Testis (tissue), 3 donors: Measurements from ENCODE around the gene ABI3BP. TPM values are rescaled to one million over a fixed set of nuclear protein-coding genes. Genes with fewer than 3 reads are reported as not detected.

Experiments used
- DNase-seq: peaks from one replicate; pipeline ENCODE4 v3.0.0-alpha.2; 2019
- H3K27ac ChIP-seq, 2 donors: fragments of 200-600 bp; sonication (generic); one replicate each; pipeline ENCODE4 v1.5.1; 2019
- H3K27me3 ChIP-seq: fragments of 200-600 bp; sonication (generic); one replicate; pipeline ENCODE4 v1.5.1; 2019
- H3K36me3 ChIP-seq: fragments of 200-600 bp; sonication (generic); one replicate; pipeline ENCODE4 v1.5.1; 2017; ENCODE audit warnings: low read depth; ENCODE audit errors: missing control alignments
- H3K4me1 ChIP-seq: fragments of 200-600 bp; sonication (generic); one replicate; pipeline ENCODE4 v1.5.1; 2019
- H3K4me3 ChIP-seq, 2 donors: fragments of 200-600 bp; sonication (generic); one replicate each; pipeline ENCODE4 v1.5.1; 2017 to 2019
- H3K9me3 ChIP-seq: fragments of 200-600 bp; sonication (generic); one replicate; pipeline ENCODE4 v1.5.1; 2017
- POLR2A ChIP-seq: fragments of 450-650 bp; IDR thresholded peaks from one replicate; pipeline ENCODE4 v1.6.1; 2017; ENCODE audit warnings: antibody characterized with exemption, mild to moderate bottlenecking, moderate library complexity
- WGBS, 2 donors: methylation state at CpG; one replicate each; pipeline ENCODE4 v1.1.5; 2018; 5-methylcytosine and 5-hydroxymethylcytosine counted together
- intact Hi-C: fragments of 100-400 bp; cut with DNase I; formaldehyde crosslinking; loops from one replicate; pipeline ENCODE4 v1.15.1; 2023; ENCODE audit warnings: low total_unique reads
- polyA plus RNA-seq: library from polyadenylated mRNA; stranded (reverse); fragments of 350-450 nt; fragmentation: Illumina TruSeq; extraction: RNeasy Lipid Tissue Mini Kit (QIAGEN cat#74804); gene quantifications from one replicate; pipeline ENCODE4 v1.2.3, GENCODE V29; 2014; ENCODE audit warnings: low read depth, low replicate concordance; ENCODE audit not compliant: insufficient read depth
- total RNA-seq, 2 donors: library from RNA; depleted of rRNA; stranded (reverse); fragments of >200 nt; gene quantifications; one replicate each; pipeline ENCODE4 v1.2.3, GENCODE V29; 2016
- TF ChIP-seq, protein P1 (sequence below), 3 experiments: fragments of 450-650 bp in 2 of 3; fragments of 200-600 bp in 1 of 3; sonication (generic) in 1 of 3; IDR thresholded peaks; one replicate each; pipeline ENCODE4 v1.5.1; 2016 to 2019; ENCODE audit warnings: antibody characterized with exemption in 3 of 3, mild to moderate bottlenecking in 2 of 3, moderate library complexity in 1 of 3

The ABI3BP gene
- total and polyA plus RNA-seq, 3 donors from 2014 or later = 8.7 to 58.2 (median 25.0) TPM

DNA sequence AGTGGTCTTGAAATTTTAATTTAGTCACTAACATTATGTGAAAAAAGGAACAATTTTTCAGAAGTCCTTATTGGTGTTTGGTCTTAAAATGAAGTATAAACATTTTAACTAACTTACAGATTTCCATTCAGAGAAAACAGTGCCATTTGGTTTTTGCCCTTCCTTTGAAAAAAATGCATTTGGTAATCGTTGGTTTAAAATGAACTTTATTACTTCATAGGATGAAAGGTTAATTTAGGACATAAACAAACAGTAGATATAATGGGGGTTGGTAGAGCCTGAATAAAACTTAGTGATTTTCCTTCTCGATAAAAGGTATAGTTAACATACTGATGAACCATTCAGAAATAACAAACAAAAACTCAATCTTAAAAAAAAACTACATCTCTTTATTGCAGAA, 244.3 kb downstream of the ABI3BP start:
- WGBS, 2 donors = 67 to 73% methylated on average over 2 of the region's 2 CpGs
- H3K27me3 ChIP-seq = no peaks in the 10 kb centered on the region
- no peak overlapping the region for H3K27ac ChIP-seq
- H3K9me3 ChIP-seq = no peaks in the 10 kb centered on the region
- intact Hi-C loops = no loop called here
- no peak overlapping the region for H3K4me3 ChIP-seq
- no peaks in the 10 kb centered on the region for H3K4me1 ChIP-seq
- DNase-seq = no peak
- TF ChIP-seq, protein P1, sequence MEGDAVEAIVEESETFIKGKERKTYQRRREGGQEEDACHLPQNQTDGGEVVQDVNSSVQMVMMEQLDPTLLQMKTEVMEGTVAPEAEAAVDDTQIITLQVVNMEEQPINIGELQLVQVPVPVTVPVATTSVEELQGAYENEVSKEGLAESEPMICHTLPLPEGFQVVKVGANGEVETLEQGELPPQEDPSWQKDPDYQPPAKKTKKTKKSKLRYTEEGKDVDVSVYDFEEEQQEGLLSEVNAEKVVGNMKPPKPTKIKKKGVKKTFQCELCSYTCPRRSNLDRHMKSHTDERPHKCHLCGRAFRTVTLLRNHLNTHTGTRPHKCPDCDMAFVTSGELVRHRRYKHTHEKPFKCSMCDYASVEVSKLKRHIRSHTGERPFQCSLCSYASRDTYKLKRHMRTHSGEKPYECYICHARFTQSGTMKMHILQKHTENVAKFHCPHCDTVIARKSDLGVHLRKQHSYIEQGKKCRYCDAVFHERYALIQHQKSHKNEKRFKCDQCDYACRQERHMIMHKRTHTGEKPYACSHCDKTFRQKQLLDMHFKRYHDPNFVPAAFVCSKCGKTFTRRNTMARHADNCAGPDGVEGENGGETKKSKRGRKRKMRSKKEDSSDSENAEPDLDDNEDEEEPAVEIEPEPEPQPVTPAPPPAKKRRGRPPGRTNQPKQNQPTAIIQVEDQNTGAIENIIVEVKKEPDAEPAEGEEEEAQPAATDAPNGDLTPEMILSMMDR (IDR thresholded peaks at IDR 0.05) = no peak
- TF ChIP-seq POLR2A = no peak
- H3K36me3 ChIP-seq = no peaks in the 10 kb centered on the region

DNA sequence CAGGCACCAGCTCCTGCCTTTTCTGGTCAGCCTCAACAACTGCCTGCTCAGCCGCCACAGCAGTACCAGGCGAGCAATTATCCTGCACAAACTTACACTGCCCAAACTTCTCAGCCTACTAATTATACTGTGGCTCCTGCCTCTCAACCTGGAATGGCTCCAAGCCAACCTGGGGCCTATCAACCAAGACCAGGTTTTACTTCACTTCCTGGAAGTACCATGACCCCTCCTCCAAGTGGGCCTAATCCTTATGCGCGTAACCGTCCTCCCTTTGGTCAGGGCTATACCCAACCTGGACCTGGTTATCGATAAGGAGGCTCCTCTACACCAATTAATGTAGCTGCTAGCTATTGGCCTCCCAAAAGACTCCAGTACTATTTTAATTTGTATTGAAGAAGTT, 245.0 kb downstream of the ABI3BP start:
- TF ChIP-seq POLR2A = no peak
- TF ChIP-seq, protein P1 (IDR thresholded peaks at IDR 0.05) = no peak
- H3K27me3 ChIP-seq = no peaks in the 10 kb centered on the region
- no peak for DNase-seq
- H3K4me1 ChIP-seq = no peaks in the 10 kb centered on the region
- H3K36me3 ChIP-seq = no peaks in the 10 kb centered on the region
- intact Hi-C loops = no loop called here
- 97 to 98% methylated on average over 6 of the region's 6 CpGs for WGBS, 2 donors
- H3K4me3 ChIP-seq = no peak overlapping the region
- no peak overlapping the region for H3K27ac ChIP-seq
- no peaks in the 10 kb centered on the region for H3K9me3 ChIP-seq

DNA sequence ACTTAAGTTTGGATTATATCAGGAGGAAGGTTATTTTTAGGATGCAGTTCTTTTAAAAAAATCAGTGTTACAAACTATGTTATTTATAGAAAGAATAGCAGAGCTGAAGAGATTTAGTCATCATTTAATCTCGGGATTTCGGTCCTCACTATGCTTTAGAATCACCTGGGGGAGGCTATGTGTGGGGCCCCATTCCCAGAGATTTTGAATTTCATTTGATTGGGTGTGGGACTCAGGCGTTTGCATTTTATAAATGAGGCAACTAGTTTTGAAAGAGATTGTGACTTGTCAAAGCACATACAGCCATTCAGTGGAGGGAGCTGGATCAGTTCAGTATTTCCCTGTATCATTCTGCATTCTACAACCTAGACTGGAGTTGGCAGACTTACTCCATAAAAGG, 247.1 kb downstream of the ABI3BP start:
- no peaks in the 10 kb centered on the region for H3K36me3 ChIP-seq
- DNase-seq = no peak
- H3K9me3 ChIP-seq = no peaks in the 10 kb centered on the region
- intact Hi-C loops = no loop called here
- no peaks in the 10 kb centered on the region for H3K27me3 ChIP-seq
- WGBS, 2 donors = 65 to 80% methylated on average over 3 of the region's 3 CpGs
- TF ChIP-seq, protein P1 (IDR thresholded peaks at IDR 0.05) = no peak
- no peak for TF ChIP-seq POLR2A
- H3K4me3 ChIP-seq = no peak overlapping the region
- H3K27ac ChIP-seq = no peak overlapping the region
- no peaks in the 10 kb centered on the region for H3K4me1 ChIP-seq

DNA sequence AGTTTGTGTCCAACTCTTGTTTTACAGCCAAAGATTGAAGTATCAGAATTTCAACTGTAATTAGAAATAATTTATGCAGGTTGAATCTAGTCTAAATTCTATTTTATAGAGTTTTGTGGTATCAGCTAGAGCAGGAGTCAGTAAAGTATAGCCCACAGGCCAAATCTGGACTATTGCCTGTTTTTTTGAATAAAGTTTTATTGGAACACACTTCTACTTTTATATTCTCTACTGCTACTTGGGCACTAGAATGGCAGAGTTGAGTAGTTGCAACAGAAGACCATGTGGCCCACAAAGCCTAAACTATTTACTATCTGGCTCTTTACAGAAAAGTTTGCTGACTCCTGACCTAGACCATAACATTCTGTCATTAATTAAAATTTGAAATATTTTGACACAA, 247.6 kb downstream of the ABI3BP start:
- intact Hi-C loops = no loop called here
- no peak overlapping the region for H3K4me3 ChIP-seq
- no peaks in the 10 kb centered on the region for H3K27me3 ChIP-seq
- no peaks in the 10 kb centered on the region for H3K9me3 ChIP-seq
- no peak overlapping the region for H3K27ac ChIP-seq
- H3K36me3 ChIP-seq = no peaks in the 10 kb centered on the region
- no peaks in the 10 kb centered on the region for H3K4me1 ChIP-seq
- no peak for DNase-seq
- TF ChIP-seq POLR2A = no peak
- TF ChIP-seq, protein P1 (IDR thresholded peaks at IDR 0.05) = no peak

DNA sequence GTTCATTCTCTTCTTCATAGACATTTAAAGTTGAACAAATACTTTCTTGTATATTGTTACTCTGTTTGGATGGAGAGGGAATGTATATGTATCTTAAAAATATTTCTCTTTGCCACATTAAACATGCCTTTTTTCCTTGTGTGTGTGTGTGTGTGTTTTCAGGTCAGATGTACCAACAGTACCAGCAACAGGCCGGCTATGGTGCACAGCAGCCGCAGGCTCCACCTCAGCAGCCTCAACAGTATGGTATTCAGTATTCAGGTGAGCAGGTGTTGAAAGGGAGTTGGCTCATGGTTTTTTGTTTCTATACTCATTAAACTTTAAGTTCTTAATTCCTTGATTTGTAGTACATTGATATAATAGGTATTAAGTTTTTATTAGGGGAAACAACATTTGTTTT, 248.6 kb downstream of the ABI3BP start:
- DNase-seq = no peak
- H3K36me3 ChIP-seq = no peaks in the 10 kb centered on the region
- TF ChIP-seq, protein P1 (IDR thresholded peaks at IDR 0.05) = no peak
- TF ChIP-seq POLR2A = no peak

More for the DNA sequence above, 248.6 kb downstream of the ABI3BP start:
- intact Hi-C loops = no loop called here
- H3K27ac ChIP-seq = no peak overlapping the region
- H3K9me3 ChIP-seq = no peaks in the 10 kb centered on the region
- H3K4me3 ChIP-seq = no peak overlapping the region
- H3K27me3 ChIP-seq = no peaks in the 10 kb centered on the region
- WGBS, 2 donors = 99 to 100% methylated on average over 2 of the region's 2 CpGs
- no peaks in the 10 kb centered on the region for H3K4me1 ChIP-seq
